Posterior cingulate gyrus (tissue), 11 donors: ENCODE measurements around the gene HBE1.
"Not testable (repeated sequence)": the region's sequence is repeated elsewhere in the genome, so short reads cannot be mapped to it uniquely, and the experiment has no call there.

ENCODE experiments used
- DNase-seq, 10 donors: peaks; one replicate each; pipeline versions ENCODE4 v3.0.0 to v3.0.0-alpha.2; 2020 to 2021; ENCODE audit warnings: mixed read lengths in 3 of 10
- intact Hi-C: fragments of 100-400 bp; cut with DNase I; formaldehyde crosslinking; loops from one replicate; pipeline ENCODE4 v1.15.1; 2023

Gene HBE1

GRCh38 chr11:5269715-5270147 is at the start of gene HBE1:
Gene HBE1, minus strand, starts transcription at chr11:5269945. Its CDS starts 55 bp downstream, at chr11:5269890.
- intact Hi-C loops = no loop called here
- DNase-seq = no peak

- intact Hi-C loops = no loop called here
- no peak for DNase-seq
These were observed 47.5 kb upstream of the HBE1 start for GRCh38 chr11:5317292-5317691.

- DNase-seq, intact Hi-C loops: not testable (repeated sequence)
These were observed 43.7 kb upstream of the HBE1 start for GRCh38 chr11:5313326-5314023.

- intact Hi-C loops = no loop called here
- no peak for DNase-seq
These were observed 40.7 kb upstream of the HBE1 start for GRCh38 chr11:5310423-5310822.

- no peak for DNase-seq
- intact Hi-C loops = no loop called here
These were observed 37.7 kb upstream of the HBE1 start for GRCh38 chr11:5307256-5308019.

GRCh38 chr11:5304046-5304445 is 34.3 kb upstream of the HBE1 start:
- intact Hi-C loops = no loop called here
- no peak for DNase-seq

GRCh38 chr11:5303626-5304025 is 33.9 kb upstream of the HBE1 start:
- no peak for DNase-seq
- intact Hi-C loops = no loop called here

- intact Hi-C loops = no loop called here
- DNase-seq = no peak
These were observed 32.1 kb upstream of the HBE1 start, which contains the start of gene OR51B4 for GRCh38 chr11:5301846-5302245. Gene OR51B4, minus strand, starts transcription at chr11:5301946. Its CDS starts 0 bp downstream, at chr11:5301946.

GRCh38 chr11:5300251-5300650 is 30.5 kb upstream of the HBE1 start:
- intact Hi-C loops = no loop called here

GRCh38 chr11:5298451-5298850 is 28.7 kb upstream of the HBE1 start:
- intact Hi-C loops = no loop called here
- DNase-seq = no peak

More at GRCh38 chr11:5300251-5300650, 30.5 kb upstream of the HBE1 start:
- no peak for DNase-seq

GRCh38 chr11:5297721-5298323 is 28.1 kb upstream of the HBE1 start:
- DNase-seq = no peak
- intact Hi-C loops = no loop called here

- DNase-seq = peak in 3 of 10 donors; percentile 64 to 80 (median 79)
- intact Hi-C loops = not testable (repeated sequence)
These were observed 24.7 kb upstream of the HBE1 start for GRCh38 chr11:5294342-5294995.

GRCh38 chr11:5293028-5293427 is 23.3 kb upstream of the HBE1 start:
- intact Hi-C loops = no loop called here

GRCh38 chr11:5291207-5291838 is 21.6 kb upstream of the HBE1 start:
- intact Hi-C loops = no loop called here
- DNase-seq = no peak

More at GRCh38 chr11:5293028-5293427, 23.3 kb upstream of the HBE1 start:
- DNase-seq = no peak

- intact Hi-C loops = no loop called here
- no peak for DNase-seq
These were observed 20.4 kb upstream of the HBE1 start for GRCh38 chr11:5290106-5290505.

GRCh38 chr11:5289696-5290095 is 20.0 kb upstream of the HBE1 start:
- DNase-seq = no peak
- intact Hi-C loops = no loop called here

GRCh38 chr11:5288906-5289550 is 19.3 kb upstream of the HBE1 start:
- no peak for DNase-seq
- intact Hi-C loops = no loop called here

- DNase-seq = peak in 1 of 10 donors; percentile 44
- intact Hi-C loops = no loop called here
These were observed 18.6 kb upstream of the HBE1 start for GRCh38 chr11:5288108-5288905.

GRCh38 chr11:5286901-5287300 is 17.2 kb upstream of the HBE1 start:
- intact Hi-C loops = no loop called here
- no peak for DNase-seq
